ENCODE measurements around the gene CDH4. TPM values are rescaled to one million over a fixed set of nuclear protein-coding genes. Genes with fewer than 3 reads are reported as not detected.

Gene CDH4
- total RNA-seq, 1 donor from 2014 or later = not detected

DNA sequence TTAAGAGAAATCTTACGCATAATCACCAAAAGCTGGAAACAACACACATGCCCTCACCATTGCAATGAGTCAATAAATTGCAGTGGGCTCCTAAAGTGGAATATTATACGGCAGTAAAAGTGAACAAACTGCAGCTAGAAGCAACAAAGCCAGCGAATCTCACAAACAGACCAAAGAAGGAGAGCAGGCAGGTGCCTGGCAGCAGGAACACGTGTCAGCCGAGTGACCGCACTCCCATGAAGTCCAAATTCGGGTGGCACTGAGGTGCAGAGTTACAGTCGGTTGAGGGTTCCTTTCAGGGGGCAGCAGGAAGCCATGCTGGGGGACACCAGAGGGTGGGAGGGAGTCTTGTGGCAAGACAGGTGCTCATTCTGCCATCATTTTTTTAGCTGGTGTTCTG lies 500.5 kb downstream of the CDH4 start:
- no peak for ATAC-seq
- no peak for DNase-seq (ENCODE audit: low spot score)

DNA sequence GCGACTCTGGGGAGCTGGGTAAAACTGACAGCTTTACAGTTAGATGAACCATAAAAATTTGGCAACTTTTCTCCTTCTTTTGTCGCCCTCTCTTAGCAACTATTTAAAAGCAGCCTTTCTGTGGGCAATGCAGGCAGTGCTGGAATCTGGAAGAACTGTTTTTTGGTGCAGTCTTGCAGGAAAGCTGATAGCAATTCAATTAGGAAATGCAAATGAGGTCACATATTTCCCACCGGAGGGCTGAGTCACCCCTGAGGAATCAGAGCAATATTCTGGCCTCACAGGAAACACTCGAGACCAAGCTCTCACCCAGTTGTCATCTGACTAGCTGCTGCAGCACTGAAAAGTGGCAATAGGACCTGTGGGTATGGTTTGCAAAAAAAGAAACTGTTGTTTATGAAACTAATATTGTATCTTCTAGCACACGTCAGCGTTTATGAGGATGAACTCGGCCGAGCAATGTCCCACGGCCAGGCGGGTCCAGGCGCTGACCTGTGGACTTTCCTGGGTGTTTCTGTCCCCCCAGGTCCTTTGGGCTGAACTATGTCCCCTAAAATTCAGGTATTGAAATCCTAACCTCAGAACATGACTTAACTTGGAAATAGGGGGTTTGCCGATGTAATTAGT lies 501.4 kb downstream of the CDH4 start:
- ATAC-seq = no peak
- DNase-seq (ENCODE audit: low spot score) = no peak

DNA sequence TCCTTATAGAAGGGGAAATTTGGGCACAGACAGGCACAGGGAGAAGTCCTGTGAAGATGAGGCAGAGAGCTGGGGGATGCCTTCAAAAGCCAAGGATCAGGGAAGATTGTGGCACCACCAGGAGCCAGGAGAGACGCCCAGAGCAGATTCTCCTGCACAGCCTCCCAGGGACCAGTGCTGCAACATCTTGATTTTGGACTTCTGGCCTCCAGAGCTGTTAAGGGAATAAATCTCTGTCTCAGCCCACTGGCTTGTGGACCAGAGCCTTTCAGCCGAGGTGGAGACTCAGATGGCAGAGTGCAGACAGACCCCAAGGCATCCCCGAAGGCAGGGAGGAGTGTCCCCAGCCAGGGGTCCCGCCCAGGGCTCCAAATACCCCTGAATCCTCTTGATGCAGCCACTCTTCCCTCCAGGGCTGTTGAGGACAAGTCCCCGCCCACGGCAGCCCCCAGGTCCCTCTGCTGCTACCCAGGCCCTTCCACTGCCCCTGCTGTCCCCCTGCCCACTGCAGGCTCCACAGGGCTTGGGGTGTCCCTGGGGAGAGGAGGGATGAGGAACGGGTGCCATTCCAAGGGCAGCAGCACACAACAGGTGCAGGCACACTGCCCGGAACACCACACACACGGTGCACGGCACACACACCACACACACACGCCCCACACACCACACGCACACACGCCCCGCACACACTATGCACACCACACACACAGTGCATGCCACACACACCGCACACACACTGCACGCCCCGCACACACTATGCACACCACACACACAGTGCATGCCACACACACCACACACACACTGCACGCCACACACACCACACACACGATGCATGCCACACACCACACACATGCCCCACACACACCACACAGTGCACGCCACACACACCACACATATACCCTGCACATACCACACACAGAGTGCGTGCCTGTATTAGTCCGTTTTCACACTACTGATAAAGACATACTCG lies 502.2 kb downstream of the CDH4 start:
- DNase-seq (ENCODE audit: low spot score) = no peak

DNA sequence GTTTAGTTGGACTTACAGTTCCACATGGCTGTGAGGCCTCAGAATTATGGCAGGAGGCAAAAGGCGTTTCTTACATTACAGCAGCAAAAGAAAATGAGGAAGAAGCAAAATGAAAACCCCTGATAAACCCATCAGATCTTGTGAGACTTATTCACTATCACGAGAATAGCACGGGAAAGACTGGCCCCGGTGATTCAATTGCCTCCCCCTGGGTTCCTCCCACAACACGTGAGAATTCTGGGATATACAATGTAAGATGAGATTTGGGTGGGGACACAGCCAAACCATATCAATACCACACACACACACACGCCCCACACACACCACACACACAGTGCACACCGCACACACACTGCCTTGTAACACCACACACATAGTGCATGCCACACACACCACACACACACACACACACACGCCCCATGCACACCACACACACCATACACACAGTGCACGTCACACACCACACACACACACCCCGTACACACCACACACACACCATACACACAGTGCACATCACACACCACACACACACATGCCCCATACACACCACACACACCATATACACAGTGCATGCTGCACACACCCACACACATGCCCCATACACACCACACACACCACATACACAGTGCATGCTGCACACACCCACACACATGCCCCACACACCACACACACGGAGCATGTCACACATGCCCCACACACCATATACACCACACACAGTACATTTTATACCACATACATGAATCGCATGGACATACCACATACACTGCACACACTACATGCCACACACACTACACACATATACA lies 503.1 kb downstream of the CDH4 start:
- no peak for ATAC-seq
- DNase-seq (ENCODE audit: low spot score) = no peak

More for the DNA sequence above, 502.2 kb downstream of the CDH4 start:
- no peak for ATAC-seq

DNA sequence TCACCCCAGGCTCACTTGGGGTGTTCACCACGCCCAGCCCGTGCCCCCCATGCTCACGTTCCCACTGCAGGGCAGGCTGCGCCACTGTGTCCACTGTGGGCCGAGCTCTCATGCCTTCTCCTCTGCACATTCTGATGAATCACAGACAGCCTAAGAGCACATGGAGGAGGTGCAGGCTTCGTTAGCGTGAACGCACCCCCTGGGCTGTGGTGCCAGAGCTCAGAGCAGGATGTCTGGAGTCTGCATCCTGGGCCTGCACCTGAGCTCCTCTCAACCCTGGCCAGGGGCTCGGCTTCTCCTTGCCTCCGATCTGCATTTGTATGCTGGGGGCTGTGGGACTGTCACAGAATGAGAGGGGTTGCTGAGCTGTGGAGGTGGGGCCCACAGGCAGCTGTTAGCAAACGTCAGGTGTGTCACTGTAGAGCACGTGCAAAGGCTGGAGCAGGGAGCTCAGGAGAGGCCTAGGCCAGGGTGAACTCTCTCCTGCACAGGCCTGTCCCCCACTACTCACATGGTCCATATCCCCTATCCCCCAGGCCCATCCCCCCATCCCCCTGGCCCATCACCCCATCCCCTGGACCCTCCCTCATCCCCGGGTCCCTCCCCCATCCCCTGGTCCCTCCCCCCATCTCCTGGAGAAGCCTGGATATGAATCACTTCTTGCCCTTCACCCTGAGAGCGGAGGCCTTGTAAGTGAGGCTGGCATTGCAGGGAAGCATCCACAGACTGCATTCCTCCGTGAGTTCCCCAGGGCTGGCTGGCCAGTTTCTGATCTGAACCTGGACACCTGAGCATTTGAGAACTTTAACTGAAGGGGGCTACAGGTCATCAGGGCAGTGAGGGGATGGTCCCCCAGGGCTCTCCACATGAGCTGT lies 504.1 kb downstream of the CDH4 start:
- ATAC-seq (no peak), DNase-seq (ENCODE audit: low spot score) (no peak)

DNA sequence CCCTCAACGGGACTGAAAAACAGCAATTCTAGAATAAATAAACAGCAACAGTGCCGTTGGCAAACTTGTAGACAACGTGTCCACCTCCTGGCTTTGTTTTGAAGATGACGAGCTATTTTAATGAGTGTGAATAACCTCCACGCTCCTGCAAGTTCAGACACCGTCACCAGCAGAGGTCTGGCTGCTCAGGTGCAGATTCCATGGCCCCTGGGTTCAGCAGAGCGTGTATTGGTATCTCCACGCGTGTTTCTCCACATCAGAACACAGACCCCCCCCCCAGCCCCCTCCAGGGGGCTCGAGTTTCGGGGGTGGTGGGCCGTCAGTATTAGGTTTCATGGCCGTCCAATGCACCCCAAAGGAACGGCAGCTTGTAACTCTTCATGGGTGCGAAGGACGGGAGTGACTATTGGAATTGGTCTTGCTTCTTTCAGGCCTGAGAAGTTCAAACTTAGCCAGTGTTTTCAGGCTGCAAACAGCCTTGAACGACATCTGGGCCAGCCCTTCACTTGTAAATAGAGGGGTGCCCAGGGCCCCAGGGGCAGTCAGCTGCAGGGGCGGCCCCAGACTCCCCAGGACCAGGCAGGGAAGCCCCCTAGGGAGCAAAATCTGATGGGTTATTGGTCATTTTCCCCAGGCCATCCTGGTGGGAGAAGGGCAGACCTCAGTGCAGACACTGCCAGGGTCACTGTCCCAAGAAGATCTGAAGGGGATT lies 505.1 kb downstream of the CDH4 start:
- DNase-seq (ENCODE audit: low spot score) (no peak), ATAC-seq (no peak)

DNA sequence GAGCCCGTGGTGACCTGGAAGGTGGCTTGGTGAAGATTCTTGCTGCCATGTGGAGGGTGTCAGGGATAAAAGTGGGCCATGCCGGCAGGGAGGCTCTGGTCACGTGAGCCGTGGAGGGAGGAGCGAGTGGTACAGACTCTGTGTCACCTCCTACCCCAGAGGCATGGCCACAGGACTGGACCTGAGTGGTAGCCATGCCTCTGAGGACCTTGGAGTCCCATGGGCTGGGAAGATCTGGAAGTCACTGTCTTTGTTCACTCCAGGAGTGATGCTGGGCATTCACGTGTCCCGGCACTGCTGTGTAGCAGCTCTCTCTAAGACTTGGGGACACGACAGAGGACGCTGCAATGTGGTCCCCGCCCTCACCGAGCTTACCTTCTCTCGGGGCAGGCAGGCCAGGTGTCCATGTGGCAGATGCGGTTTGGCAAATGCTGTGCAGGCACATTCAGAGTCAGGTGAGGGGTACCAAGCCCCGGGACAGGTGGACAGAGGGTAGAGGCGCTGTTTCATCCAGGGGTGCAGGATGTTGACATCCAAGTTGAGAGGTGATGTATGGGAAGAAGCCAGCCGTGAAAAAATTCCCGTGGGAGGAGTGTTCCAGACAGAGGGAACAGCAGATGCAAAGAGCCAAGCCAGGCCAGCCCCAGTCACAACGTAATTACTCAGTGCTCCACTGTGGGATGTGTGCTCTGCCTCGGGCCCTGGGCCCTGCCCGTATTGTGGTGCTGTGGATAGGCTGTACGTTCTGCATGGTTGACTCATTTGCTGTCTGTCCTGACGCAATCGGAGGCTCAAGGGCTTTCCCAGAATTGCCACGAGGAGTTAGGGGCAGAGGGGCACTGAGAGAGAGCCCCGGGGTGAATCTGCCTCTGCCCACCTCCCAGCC lies 505.9 kb downstream of the CDH4 start:
- DNase-seq (ENCODE audit: low spot score) (no peak), ATAC-seq (no peak)

DNA sequence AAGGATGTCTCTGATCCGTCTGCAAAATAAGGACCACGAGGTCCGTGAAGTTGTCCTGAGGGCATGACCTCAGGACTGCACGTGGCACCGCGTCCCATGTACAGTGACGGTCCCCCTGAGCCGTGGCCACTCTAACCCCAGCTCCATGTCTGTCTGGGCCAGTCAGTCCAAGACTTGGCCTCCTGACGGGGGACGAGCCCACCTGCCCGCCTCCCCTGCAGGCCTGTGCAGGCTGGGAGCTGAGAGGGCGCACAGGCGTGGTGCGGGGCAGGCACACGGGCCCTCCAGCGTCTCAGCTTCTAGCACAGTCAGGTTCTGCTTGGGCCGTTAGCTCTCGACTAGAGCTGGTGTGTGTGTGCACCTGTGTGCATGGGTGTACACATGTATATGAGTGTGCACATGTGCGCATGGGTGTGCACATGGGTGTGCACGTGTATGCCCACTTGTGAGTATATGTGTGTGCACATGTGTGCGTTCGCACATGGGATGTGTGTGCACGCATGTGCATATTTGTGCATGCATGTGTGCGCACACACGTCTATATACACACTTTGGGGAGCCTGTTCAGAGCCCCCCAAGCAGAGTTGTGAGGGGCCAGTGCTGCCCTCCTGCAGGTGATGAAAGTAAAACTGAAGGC lies 506.6 kb downstream of the CDH4 start:
- DNase-seq (ENCODE audit: low spot score) = no peak
- no peak for ATAC-seq

GRCh38 chr20:61759286-61760065 lies 507.4 kb downstream of the CDH4 start:
- ATAC-seq (no peak), DNase-seq (ENCODE audit: low spot score) (no peak)

- DNase-seq (ENCODE audit: low spot score) (no peak), ATAC-seq (no peak)
These were observed 508.3 kb downstream of the CDH4 start for GRCh38 chr20:61760321-61760720.

GRCh38 chr20:61760731-61761130 lies 508.7 kb downstream of the CDH4 start:
- DNase-seq (ENCODE audit: low spot score) (no peak), ATAC-seq (no peak)

GRCh38 chr20:61761453-61762166 lies 509.5 kb downstream of the CDH4 start:
- DNase-seq (ENCODE audit: low spot score) = no peak

GRCh38 chr20:61762167-61762710 lies 510.2 kb downstream of the CDH4 start:
- DNase-seq (ENCODE audit: low spot score) = no peak
- ATAC-seq = no peak

More at GRCh38 chr20:61761453-61762166, 509.5 kb downstream of the CDH4 start:
- ATAC-seq = no peak

- DNase-seq (ENCODE audit: low spot score) (no peak), ATAC-seq (no peak)
These were observed 511.1 kb downstream of the CDH4 start for GRCh38 chr20:61762886-61763739.

DNA sequence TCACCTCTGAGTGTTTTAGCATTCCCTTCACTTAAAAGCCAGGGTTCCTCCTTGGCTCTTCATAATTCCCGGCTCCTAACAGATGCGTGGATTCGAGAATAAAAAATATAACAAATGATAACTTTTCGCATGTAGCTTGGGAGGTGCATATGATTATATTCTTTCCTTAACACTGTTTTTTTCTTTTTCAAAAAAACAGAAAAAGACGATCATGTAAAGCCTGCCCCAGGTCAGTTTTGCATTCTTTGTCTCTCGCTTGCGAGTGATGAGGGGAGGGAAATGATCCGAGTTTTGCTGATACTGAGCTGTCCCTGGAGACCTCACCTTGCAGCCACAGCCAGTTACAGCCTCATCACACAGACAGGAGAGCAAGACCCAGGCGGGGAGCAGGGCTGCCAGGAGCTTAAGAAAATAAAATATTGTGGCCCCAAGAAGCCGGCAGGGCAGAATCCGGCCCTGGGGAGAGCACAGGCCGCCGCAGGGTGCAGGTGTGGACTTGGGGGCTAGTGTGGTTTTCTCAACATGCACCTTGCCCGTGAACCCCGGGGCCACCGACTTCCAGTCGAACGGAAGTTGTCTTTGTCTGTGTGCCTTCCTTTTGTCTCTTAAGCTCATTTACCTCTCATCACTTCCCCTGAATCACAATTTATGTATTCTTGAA lies 511.8 kb downstream of the CDH4 start:
- DNase-seq (ENCODE audit: low spot score) (no peak), ATAC-seq (no peak)
